DLD1 (cell line): Measurements from ENCODE around the gene CDK12.
"Not testable (repeated sequence)": the region's sequence is repeated elsewhere in the genome, so short reads cannot be mapped to it uniquely, and the experiment has no call there.

Experiments
- in situ Hi-C: cut with HindIII; loops from 2 replicates; pipeline ENCODE4 v1.10.0; 2017; ENCODE audit warnings: low sequenced_read_pairs

CDK12 gene

DNA sequence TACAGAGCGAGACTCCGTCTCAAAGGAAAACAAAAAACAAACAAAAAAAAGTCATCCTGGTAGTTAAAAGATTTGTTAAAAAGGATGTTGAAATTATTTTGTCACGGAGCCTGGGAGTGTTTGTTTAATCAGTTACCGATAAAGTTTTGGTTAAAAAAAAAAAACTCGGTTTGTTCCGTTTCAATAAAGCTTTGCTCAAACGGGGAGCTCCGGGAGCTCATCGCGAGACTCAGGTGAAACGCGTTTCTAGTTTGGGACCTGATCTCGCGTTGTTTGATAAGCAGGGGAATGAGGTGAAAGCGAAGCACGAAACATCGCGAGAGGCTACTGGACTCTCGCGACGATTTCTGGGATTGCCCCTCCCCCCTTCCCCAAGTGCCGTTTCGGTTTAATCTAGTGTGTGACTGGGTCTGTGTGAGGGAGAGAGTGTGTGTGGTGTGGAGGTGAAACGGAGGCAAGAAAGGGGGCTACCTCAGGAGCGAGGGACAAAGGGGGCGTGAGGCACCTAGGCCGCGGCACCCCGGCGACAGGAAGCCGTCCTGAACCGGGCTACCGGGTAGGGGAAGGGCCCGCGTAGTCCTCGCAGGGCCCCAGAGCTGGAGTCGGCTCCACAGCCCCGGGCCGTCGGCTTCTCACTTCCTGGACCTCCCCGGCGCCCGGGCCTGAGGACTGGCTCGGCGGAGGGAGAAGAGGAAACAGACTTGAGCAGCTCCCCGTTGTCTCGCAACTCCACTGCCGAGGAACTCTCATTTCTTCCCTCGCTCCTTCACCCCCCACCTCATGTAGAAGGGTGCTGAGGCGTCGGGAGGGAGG, at the start of gene CDK12:
CDK12 (plus strand) TSS at position 374 of the 813 bp plus-strand sequence. CDS start 586 bp downstream, outside the sequence.
- in situ Hi-C loops = no loop called here

- in situ Hi-C loops = no loop called here
Measured at GRCh38 chr17:39416141-39416540, 45.1 kb upstream of the CDK12 start.

DNA sequence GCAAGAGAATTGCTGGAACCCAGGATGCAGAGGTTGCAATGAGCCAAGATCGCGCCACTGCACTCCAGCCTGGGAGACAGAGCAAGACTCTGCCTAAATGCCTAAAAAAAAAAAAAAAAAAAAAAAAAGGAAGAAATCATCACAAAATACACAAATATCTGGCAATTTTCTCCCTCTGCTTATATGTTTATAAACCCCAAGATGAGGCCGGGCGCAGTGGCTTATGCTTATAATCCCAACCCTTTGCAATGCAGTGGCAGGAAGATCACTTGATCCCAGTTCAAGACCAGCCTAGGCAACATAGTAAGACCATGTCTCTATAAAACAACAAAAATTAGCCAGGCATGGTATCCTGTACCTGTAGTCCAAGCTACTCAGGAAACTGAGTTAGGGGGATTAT, 31.7 kb upstream of the CDK12 start:
- in situ Hi-C loops = no loop called here

- in situ Hi-C loops = not testable (repeated sequence)
Measured at GRCh38 chr17:39439868-39440267, 21.4 kb upstream of the CDK12 start.

- in situ Hi-C loops = no loop called here
Measured at GRCh38 chr17:39443326-39443725, 18.0 kb upstream of the CDK12 start.

DNA sequence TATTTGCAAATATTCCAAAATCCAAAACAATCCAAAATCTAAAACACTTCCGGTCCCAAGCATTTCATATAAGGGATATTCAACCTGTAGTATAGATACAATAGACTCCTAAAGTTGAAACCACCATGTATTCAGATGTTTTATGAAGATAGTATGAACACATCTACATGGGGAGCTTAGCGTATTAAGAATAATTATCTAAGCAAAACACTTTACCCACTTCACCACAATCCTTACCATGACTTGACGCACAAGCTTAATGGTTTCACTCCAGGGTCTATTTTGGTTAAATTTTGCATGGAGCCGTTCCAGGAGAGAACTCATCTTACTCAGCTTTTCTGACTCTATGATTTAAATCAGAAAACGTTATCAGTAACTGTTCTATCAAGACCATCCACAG, 13.7 kb upstream of the CDK12 start:
- in situ Hi-C loops = no loop called here

DNA sequence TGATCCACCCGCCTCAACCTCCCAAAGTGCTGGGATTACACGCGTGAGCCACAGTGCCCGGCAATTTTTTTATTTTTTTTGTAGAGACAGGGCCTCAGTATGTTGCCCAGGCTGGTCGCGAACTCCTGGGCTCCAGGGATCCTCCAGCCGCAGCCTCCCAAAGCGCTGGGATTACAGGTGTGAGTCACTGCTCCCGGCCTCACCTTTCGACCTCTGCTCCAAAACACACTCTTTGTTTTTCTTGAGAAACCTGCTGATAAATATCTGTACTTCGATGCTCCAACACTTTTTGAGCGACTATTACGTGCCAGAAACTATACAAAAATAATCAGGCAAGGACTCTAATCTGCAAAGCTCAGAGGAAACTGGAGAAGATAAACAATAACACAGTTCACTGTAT, 11.2 kb upstream of the CDK12 start:
- in situ Hi-C loops = no loop called here

DNA sequence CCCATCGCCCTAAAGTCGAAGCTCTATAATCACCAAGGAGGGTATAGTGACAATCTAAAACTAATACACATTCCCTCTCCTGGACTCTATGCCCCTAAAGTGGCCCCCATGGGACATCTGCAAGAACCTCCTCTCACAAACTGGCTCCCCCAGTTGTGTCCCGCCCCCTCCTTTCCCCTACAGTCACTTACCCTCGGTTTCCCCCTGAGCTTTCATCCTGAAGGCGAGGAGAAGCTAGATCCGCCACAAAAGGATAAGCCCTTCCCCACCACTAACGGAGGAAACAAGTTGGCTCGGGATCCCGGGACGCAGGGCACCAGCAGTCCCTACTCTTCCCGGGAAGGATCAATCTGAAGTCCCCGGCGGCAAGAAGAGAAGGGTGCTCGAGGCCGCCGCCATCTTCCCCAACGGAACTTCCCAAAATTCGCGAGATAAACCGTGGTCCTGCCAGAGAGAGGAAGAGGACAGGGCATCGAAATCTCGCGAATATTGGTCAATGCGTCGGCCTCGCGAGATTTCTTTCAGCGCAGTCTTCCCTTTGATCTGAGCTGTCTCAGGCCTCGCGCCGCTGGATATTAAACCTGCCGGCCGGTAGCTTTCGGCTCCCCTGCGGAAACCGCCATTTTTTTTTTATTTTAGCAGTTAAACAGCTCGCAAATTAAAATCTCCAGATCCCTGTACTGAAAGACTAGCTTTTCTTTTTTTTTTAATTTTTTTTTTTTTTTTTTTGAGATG, 10.3 kb upstream of the CDK12 start, which contains the start of gene MED1:
MED1 (minus strand) TSS at position 417 of the 735 bp plus-strand sequence; CDS start at position 216, 201 bp downstream.
- in situ Hi-C loops = no loop called here

DNA sequence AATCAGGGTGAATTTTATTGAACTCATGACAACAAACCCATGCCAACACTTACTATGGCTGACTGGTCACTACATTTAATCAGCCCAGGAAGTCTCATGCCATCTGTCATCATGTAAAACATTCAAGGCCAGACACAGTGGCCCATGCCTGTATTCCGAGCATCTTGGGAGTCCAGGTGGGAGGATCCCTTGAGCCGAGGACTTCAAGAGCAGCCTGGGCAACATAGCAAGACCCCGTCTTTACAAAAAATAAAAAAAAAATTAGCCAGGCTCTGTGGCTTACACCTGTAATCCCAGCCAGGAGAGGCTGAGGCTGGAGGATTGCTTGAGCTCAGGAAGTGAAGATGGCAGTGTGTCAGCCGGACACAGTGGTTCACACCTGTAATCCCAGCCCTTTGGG, 5.4 kb upstream of the CDK12 start:
- in situ Hi-C loops = no loop called here

DNA sequence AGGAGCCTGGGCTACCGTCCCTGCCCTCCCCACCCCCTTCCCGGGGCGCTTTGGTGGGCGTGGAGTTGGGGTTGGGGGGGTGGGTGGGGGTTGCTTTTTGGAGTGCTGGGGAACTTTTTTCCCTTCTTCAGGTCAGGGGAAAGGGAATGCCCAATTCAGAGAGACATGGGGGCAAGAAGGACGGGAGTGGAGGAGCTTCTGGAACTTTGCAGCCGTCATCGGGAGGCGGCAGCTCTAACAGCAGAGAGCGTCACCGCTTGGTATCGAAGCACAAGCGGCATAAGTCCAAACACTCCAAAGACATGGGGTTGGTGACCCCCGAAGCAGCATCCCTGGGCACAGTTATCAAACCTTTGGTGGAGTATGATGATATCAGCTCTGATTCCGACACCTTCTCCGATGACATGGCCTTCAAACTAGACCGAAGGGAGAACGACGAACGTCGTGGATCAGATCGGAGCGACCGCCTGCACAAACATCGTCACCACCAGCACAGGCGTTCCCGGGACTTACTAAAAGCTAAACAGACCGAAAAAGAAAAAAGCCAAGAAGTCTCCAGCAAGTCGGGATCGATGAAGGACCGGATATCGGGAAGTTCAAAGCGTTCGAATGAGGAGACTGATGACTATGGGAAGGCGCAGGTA, 762 bp downstream of the CDK12 start:
- in situ Hi-C loops = no loop called here

DNA sequence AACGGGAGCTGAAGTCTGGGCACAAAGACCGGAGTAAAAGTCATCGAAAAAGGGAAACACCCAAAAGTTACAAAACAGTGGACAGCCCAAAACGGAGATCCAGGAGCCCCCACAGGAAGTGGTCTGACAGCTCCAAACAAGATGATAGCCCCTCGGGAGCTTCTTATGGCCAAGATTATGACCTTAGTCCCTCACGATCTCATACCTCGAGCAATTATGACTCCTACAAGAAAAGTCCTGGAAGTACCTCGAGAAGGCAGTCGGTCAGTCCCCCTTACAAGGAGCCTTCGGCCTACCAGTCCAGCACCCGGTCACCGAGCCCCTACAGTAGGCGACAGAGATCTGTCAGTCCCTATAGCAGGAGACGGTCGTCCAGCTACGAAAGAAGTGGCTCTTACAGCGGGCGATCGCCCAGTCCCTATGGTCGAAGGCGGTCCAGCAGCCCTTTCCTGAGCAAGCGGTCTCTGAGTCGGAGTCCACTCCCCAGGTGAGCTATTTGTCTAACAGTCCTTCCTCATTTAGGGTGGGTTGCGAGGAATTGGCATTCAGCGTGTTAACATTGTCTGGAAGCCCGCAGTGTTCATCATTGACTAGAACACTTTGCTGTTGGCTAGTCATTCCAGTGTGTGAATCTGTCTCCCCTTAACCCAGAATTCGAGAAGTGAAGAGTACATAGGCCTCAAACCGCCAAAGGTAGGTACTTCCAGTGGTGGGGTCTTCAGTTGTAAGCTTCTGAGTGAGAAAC, 1.5 kb downstream of the CDK12 start:
- in situ Hi-C loops = no loop called here

GRCh38 chr17:39464639-39465181, 3.4 kb downstream of the CDK12 start:
- in situ Hi-C loops = not testable (repeated sequence)

- in situ Hi-C loops = not testable (repeated sequence)
Measured at GRCh38 chr17:39468610-39469009, 7.3 kb downstream of the CDK12 start.

DNA sequence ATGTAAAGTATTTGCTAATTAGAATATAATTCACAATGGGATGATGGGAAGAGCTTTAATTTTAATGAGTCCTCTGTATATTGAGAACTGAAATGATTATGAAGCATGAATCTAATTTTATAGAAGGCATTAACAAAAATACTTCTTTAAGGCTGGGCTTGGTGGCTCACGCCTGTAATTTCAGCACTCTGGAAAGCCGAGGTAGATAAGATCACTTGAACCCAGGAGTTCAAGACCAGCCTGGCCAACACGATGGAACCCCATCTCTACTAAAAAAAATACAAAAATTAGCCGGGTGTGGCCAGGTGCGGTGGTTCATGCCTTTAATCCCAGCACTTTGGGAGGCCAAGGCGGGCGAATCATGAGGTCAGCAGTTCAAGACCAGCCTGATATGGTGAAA, 12.0 kb downstream of the CDK12 start:
- in situ Hi-C loops = no loop called here

DNA sequence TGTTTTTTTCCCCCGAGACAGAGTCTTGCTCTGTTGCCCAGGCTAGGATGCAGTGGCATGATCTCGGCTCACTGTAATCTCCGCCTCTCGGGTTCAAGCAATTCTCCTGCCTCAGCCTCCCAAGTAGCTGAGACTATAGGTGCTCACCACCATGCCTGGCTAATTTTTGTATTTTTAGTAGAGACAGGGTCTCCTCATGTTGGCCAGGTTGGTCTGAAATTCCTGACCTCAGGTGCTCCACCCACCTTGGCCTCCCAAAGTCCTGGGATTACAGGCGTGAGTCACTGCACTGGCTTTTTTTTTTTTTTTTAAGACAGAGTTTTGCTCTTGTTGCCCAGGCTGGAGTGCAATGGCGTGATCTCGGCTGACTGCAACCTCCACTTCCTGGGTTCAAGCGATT, 18.3 kb downstream of the CDK12 start:
- in situ Hi-C loops = not testable (repeated sequence)

- in situ Hi-C loops = no loop called here
Measured at GRCh38 chr17:39483506-39483905, 22.2 kb downstream of the CDK12 start.

- in situ Hi-C loops = no loop called here
Measured at GRCh38 chr17:39484178-39484577, 22.9 kb downstream of the CDK12 start.

DNA sequence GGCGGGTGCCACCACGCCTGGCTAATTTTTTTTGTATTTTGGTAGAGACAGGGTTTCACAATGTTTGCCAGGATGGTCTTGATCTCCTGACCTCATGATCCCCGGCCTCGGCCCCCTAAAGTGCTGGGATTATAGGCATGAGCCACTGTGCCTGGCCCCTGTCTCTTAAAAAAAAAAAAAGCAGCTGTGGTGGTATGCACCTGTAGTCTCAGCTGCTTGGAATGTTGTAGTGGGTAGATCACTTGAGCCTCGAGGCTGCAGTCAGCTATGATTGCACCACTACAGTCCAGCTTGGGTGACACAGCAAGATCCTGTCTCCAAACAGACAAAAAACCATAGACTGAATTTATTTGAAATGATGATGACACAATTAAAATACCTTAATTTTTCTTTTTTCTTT, 24.3 kb downstream of the CDK12 start:
- in situ Hi-C loops = no loop called here

GRCh38 chr17:39486242-39486641, 25.0 kb downstream of the CDK12 start:
- in situ Hi-C loops = no loop called here

DNA sequence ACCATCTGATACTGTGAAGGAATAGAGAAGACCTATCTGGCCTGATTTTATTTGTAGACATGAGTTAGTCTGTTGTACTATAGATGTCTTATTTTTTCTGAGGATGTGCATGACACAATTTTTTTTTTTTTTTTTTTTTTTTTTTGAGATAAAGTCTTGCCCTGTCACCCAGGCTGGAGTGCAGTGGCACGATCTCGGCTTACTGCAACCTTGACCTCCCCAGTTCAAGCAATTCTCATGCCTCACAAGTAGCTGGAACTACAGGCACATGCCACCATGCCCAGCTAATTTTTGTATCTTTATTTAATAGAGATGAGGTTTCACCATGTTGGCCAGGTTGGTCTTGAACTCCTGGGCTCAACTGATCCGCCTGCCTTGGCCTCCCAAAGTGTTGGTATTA, 26.2 kb downstream of the CDK12 start:
- in situ Hi-C loops = not testable (repeated sequence)

- in situ Hi-C loops = no loop called here
Measured at GRCh38 chr17:39487946-39488345, 26.7 kb downstream of the CDK12 start.
